GM21423 (cell line): ENCODE data around the gene ZMYND19.
"Not testable (repeated sequence)": the region's sequence is repeated elsewhere in the genome, so short reads cannot be mapped to it uniquely, and the experiment has no call there.

Source experiments
- ATAC-seq: cut with Tn5 transposase; IDR thresholded peaks from one replicate; pipeline ENCODE4 v1.9.1; 2021; ENCODE audit warnings: mild to moderate bottlenecking, moderate library complexity; ENCODE audit not compliant: unreplicated experiment

Gene ZMYND19

DNA sequence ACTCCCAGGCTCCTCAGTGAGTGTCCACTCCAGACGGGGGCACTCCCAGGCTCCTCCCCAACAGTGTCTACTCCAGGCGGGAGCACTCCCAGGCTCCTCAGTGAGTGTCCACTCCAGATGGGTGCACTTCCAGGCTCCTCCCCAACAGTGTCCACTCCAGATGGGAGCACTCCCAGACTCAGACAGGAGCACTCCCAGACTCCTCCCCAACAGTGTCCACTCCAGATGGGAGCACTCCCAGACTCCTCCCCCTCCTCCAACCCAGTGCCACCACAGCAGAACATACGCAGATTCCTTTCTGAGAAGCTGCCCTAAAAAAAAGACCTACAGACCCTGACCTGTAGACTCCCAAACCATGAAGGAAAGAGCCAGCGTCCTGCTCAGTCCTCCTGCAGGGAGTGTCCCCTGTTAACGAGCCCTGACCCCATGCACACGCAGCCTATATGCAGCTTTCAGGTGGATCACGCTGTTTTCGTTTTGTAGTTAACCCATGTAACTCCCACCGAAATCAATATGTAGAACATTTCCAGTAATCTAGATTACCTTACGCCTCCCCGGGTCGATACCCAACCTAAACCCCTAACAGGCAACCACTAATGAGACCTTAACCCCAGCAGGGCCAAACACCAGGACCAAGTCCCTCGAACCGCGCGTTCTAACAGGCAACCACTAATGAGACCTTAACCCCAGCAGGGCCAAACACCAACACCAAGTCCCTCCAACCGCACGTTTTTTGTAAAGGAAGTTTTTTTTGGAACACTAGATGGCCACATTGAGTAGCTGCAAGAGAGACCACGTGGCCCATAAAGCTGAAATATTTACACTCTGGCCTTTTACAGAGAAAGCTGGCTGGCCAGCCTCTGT is 55.8 kb downstream of the ZMYND19 start:
- ATAC-seq = no peak

- not testable (repeated sequence) for ATAC-seq
Observed at GRCh38 chr9:137532891-137533468, 57.3 kb downstream of the ZMYND19 start.
